H1 (cell line): ENCODE results near the gene PTRH1.

Experiments
- ATF2 ChIP-seq: IDR thresholded peaks from 2 replicates; pipeline ENCODE4 v1.6.1; 2012; ENCODE audit warnings: low read length, inconsistent platforms
- CHD2 ChIP-seq: IDR thresholded peaks from 2 replicates; pipeline ENCODE4 v1.6.1; 2012; ENCODE audit warnings: low read length, improper control_type of control experiment
- CTCF ChIP-seq, 3 experiments: IDR thresholded peaks; 1 replicate in 2 of 3; 2 replicates in 1 of 3; pipeline versions ENCODE4 v1.5.1 to v1.6.1; 2011; ENCODE audit warnings: low read length in 3 of 3, mild to moderate bottlenecking in 3 of 3, inconsistent platforms in 2 of 3, low read depth in 1 of 3, moderate library complexity in 1 of 3; ENCODE audit not compliant: insufficient read depth in 1 of 3; ENCODE audit errors: control extremely low read depth in 1 of 3
- EP300 ChIP-seq, 2 experiments: IDR thresholded peaks; 1 replicate in 1 of 2; 2 replicates in 1 of 2; pipeline ENCODE4 v1.6.1; 2011 to 2012; ENCODE audit warnings: low read depth in 2 of 2, low read length in 2 of 2, mild to moderate bottlenecking in 2 of 2, borderline replicate concordance in 1 of 2, inconsistent platforms in 1 of 2, moderate library complexity in 1 of 2
- EZH2 ChIP-seq: fragments of 200-600 bp; sonication (generic); IDR thresholded peaks from 2 replicates; pipeline ENCODE4 v1.7.1; 2012; ENCODE audit warnings: low read depth, mild to moderate bottlenecking, moderate library complexity, low read length, inconsistent platforms; ENCODE audit not compliant: severe bottlenecking
- KDM5A ChIP-seq: fragments of 200-600 bp; IDR thresholded peaks from 2 replicates; pipeline ENCODE4 v1.7.1; 2012; ENCODE audit warnings: mild to moderate bottlenecking, low read length, inconsistent platforms, mixed read lengths
- MAFK ChIP-seq: IDR thresholded peaks from 2 replicates; pipeline ENCODE4 v1.6.1; 2012; ENCODE audit warnings: low read depth, mild to moderate bottlenecking, improper control_type of control experiment, low read length
- POLR2A ChIP-seq, 2 experiments: IDR thresholded peaks; 1 replicate in 1 of 2; 2 replicates in 1 of 2; pipeline ENCODE4 v1.6.1; 2011; ENCODE audit warnings: low read depth in 2 of 2, low read length in 2 of 2, mild to moderate bottlenecking in 2 of 2; ENCODE audit errors: control extremely low read depth in 1 of 2
- POLR2AphosphoS5 ChIP-seq: IDR thresholded peaks from 2 replicates; pipeline ENCODE4 v1.6.1; 2011; ENCODE audit warnings: low read depth, low read length
- RFX5 ChIP-seq: IDR thresholded peaks from 2 replicates; pipeline ENCODE4 v1.6.1; 2011; ENCODE audit warnings: low read depth, low read length, improper control_type of control experiment, borderline replicate concordance
- SRF ChIP-seq: IDR thresholded peaks from 2 replicates; pipeline ENCODE4 v1.6.1; 2011; ENCODE audit warnings: mild to moderate bottlenecking, low read depth, low read length, moderate library complexity
- SUZ12 ChIP-seq: fragments of 200-600 bp; sonication (generic); IDR thresholded peaks from 2 replicates; pipeline ENCODE4 v1.6.1; 2012; ENCODE audit warnings: mild to moderate bottlenecking, inconsistent platforms, low read length, moderate library complexity, mixed read lengths
- TEAD4 ChIP-seq: IDR thresholded peaks from 2 replicates; pipeline ENCODE4 v1.6.1; 2012; ENCODE audit warnings: low read depth, low read length, inconsistent platforms, mixed read lengths
- YY1 ChIP-seq: IDR thresholded peaks from 2 replicates; pipeline ENCODE4 v1.6.1; 2011; ENCODE audit warnings: low read depth, mild to moderate bottlenecking, low read length

GRCh38 chr9:127694890-127695720 lies 20.4 kb downstream of the PTRH1 start:
- TF ChIP-seq CTCF (IDR thresholded peaks at IDR 0.05; ENCODE audit: control extremely low read depth in 1 of 3, insufficient read depth in 1 of 3, low read depth in 1 of 3, low read length in 3 of 3): no peak
- TF ChIP-seq RFX5: no peak
- no peak for TF ChIP-seq SRF
- no peak for TF ChIP-seq POLR2AphosphoS5
- no peak for TF ChIP-seq ATF2
- no peak for TF ChIP-seq POLR2A (IDR thresholded peaks at IDR 0.05; ENCODE audit: control extremely low read depth in 1 of 2, low read depth in 2 of 2, low read length in 2 of 2)
- TF ChIP-seq EZH2: no peak
- no peak for TF ChIP-seq KDM5A
- no peak for TF ChIP-seq MAFK
- TF ChIP-seq CHD2: no peak
- no peak for TF ChIP-seq SUZ12
- no peak for TF ChIP-seq YY1
- no peak for TF ChIP-seq TEAD4
- TF ChIP-seq EP300 (IDR thresholded peaks at IDR 0.05; ENCODE audit: borderline replicate concordance in 1 of 2, low read depth in 2 of 2, low read length in 2 of 2): no peak
